Measurements from ENCODE around the gene EFCAB11. TPM values are rescaled to one million over a fixed set of nuclear protein-coding genes. Genes with fewer than 3 reads are reported as not detected.

EFCAB11 gene
- total RNA-seq, 3 donors from 2014 or later (not counting 1 experiment from before 2014, with no cell fraction given) = 3.9 to 5.2 (median 4.0) TPM

- no peak for TF ChIP-seq CTCF (IDR thresholded peaks at IDR 0.05)
- peaks cover 0 to 9% of the 10 kb centered on the region in 2 donors for H3K9me3 Mint-ChIP-seq
- H3K4me1 Mint-ChIP-seq = peaks cover 15 to 19% of the 10 kb centered on the region in 2 donors
Measured at GRCh38 chr14:89747126-89747525, 207.4 kb downstream of the EFCAB11 start.

GRCh38 chr14:89746654-89747053 lies 207.9 kb downstream of the EFCAB11 start:
- Histone ChIP-seq H3K27ac (ENCODE audit: low read length) (no peak overlapping the region), H3K4me3 (ENCODE audit: low read length) (no peak overlapping the region), H3K9me3 (ENCODE audit: control insufficient read depth, insufficient read depth, low read length) (peaks cover 8% of the 10 kb centered on the region), H3K27me3 (ENCODE audit: control insufficient read depth, insufficient read depth, low read length) (no peaks in the 10 kb centered on the region), H3K36me3 (ENCODE audit: control insufficient read depth, insufficient read depth, low read length) (no peaks in the 10 kb centered on the region), H3K4me1 (ENCODE audit: control insufficient read depth, insufficient read depth, low read length) (no peaks in the 10 kb centered on the region)
- TF ChIP-seq CTCF (IDR thresholded peaks at IDR 0.05) = no peak
- Mint-ChIP-seq H3K4me1 (peaks cover 12 to 21% of the 10 kb centered on the region in 2 donors), H3K36me3 (no peaks in the 10 kb centered on the region), H3K27me3 (ENCODE audit: low read depth in 2 of 2) (no peaks in the 10 kb centered on the region), H3K27ac (no peak overlapping the region), H3K4me3 (no peak overlapping the region), H3K9me3 (peaks cover 0 to 9% of the 10 kb centered on the region in 2 donors)
- intact Hi-C loops (cut with micrococcal nuclease) = no loop called here
- ATAC-seq (no peak), DNase-seq (no peak)
- WGBS (ENCODE audit: insufficient coverage) = 100% methylated on average over 1 of the region's 2 CpGs

More at GRCh38 chr14:89747126-89747525, 207.4 kb downstream of the EFCAB11 start:
- no peak overlapping the region for H3K4me3 Mint-ChIP-seq
- H3K9me3 ChIP-seq (ENCODE audit: control insufficient read depth, insufficient read depth, low read length) = peaks cover 8% of the 10 kb centered on the region
- no peaks in the 10 kb centered on the region for H3K27me3 Mint-ChIP-seq (ENCODE audit: low read depth in 2 of 2)
- no peak overlapping the region for H3K27ac Mint-ChIP-seq
- intact Hi-C loops (cut with micrococcal nuclease) = no loop called here
- H3K27me3 ChIP-seq (ENCODE audit: control insufficient read depth, insufficient read depth, low read length) = no peaks in the 10 kb centered on the region
- ATAC-seq (no peak), DNase-seq (no peak)
- no peak overlapping the region for H3K27ac ChIP-seq (ENCODE audit: low read length)
- H3K36me3 Mint-ChIP-seq = no peaks in the 10 kb centered on the region
- H3K36me3 ChIP-seq (ENCODE audit: control insufficient read depth, insufficient read depth, low read length) = no peaks in the 10 kb centered on the region
- no peaks in the 10 kb centered on the region for H3K4me1 ChIP-seq (ENCODE audit: control insufficient read depth, insufficient read depth, low read length)
- WGBS (ENCODE audit: insufficient coverage) = 95% methylated on average over 4 of the region's 4 CpGs
- H3K4me3 ChIP-seq (ENCODE audit: low read length) = no peak overlapping the region

- ATAC-seq = no peak
- TF ChIP-seq CTCF (IDR thresholded peaks at IDR 0.05) = no peak
- Histone ChIP-seq H3K9me3 (ENCODE audit: control insufficient read depth, insufficient read depth, low read length) (peaks cover 8% of the 10 kb centered on the region), H3K27me3 (ENCODE audit: control insufficient read depth, insufficient read depth, low read length) (no peaks in the 10 kb centered on the region), H3K4me1 (ENCODE audit: control insufficient read depth, insufficient read depth, low read length) (no peaks in the 10 kb centered on the region), H3K36me3 (ENCODE audit: control insufficient read depth, insufficient read depth, low read length) (no peaks in the 10 kb centered on the region), H3K4me3 (ENCODE audit: low read length) (no peak overlapping the region), H3K27ac (ENCODE audit: low read length) (no peak overlapping the region)
- Mint-ChIP-seq H3K9me3 (peaks cover 0 to 9% of the 10 kb centered on the region in 2 donors), H3K27ac (no peak overlapping the region), H3K27me3 (ENCODE audit: low read depth in 2 of 2) (no peaks in the 10 kb centered on the region), H3K4me1 (peaks cover 7 to 15% of the 10 kb centered on the region in 2 donors), H3K36me3 (no peaks in the 10 kb centered on the region), H3K4me3 (no peak overlapping the region)
- 97% methylated on average over 7 of the region's 7 CpGs for WGBS (ENCODE audit: insufficient coverage)
- intact Hi-C loops (cut with micrococcal nuclease) = no loop called here
- DNase-seq = no peak
Measured at GRCh38 chr14:89746135-89746534, 208.4 kb downstream of the EFCAB11 start.

Other genes with a start within 250 kb of the EFCAB11 start
- gene TDP1, start 1.2 kb upstream of the EFCAB11 start, total RNA-seq = 10 to 100 TPM; 41.8 to 59.6 (median 54.3) TPM
- gene KCNK13, start 107.3 kb upstream of the EFCAB11 start, total RNA-seq = not detected

All from natural killer cell (primary cell).